Smooth muscle cell (in vitro differentiated cells): Measurements from ENCODE around the gene VARS1. TPM values are rescaled to one million over a fixed set of nuclear protein-coding genes. Genes with fewer than 3 reads are reported as not detected.
A peak's percentile ranks its signal among the peaks of the same experiment; 100 is the strongest.

Experiments
- DNase-seq: peaks from one replicate; lab custom pipeline; 2025; ENCODE audit not compliant: unreplicated experiment; lab: John Stamatoyannopoulos, UW
- H2AFZ ChIP-seq: fragments of 200-600 bp; sonication (generic); 2 replicates; pipeline ENCODE4 v1.6.0; 2016; ENCODE audit warnings: antibody characterized with exemption, low read depth, mild to moderate bottlenecking
- H3F3A ChIP-seq: fragments of 200-600 bp; sonication (generic); 2 replicates; pipeline ENCODE4 v1.6.0; 2017; ENCODE audit warnings: antibody characterized with exemption, low read depth
- H3K27ac ChIP-seq: fragments of 200-600 bp; sonication (generic); 2 replicates; pipeline ENCODE4 v1.5.1; 2016; ENCODE audit warnings: low read depth, mild to moderate bottlenecking
- H3K27me3 ChIP-seq: fragments of 200-600 bp; sonication (generic); 2 replicates; pipeline ENCODE4 v1.6.1; 2016; ENCODE audit warnings: low read depth, mild to moderate bottlenecking
- H3K36me3 ChIP-seq: fragments of 200-600 bp; sonication (generic); 2 replicates; pipeline ENCODE4 v1.5.1; 2016; ENCODE audit warnings: low read depth
- H3K4me1 ChIP-seq: fragments of 200-600 bp; sonication (generic); 2 replicates; pipeline ENCODE4 v1.5.1; 2016; ENCODE audit warnings: low read depth
- H3K4me2 ChIP-seq: fragments of 200-600 bp; sonication (generic); 2 replicates; pipeline ENCODE4 v1.6.0; 2016; ENCODE audit warnings: mild to moderate bottlenecking
- H3K4me3 ChIP-seq: fragments of 200-600 bp; sonication (generic); 2 replicates; pipeline ENCODE4 v1.5.1; 2016; ENCODE audit warnings: mild to moderate bottlenecking
- H3K79me2 ChIP-seq: fragments of 200-600 bp; sonication (generic); 2 replicates; pipeline ENCODE4 v1.6.0; 2016; ENCODE audit warnings: low read depth, mild to moderate bottlenecking
- H3K9ac ChIP-seq: fragments of 200-600 bp; sonication (generic); 2 replicates; pipeline ENCODE4 v1.6.0; 2016; ENCODE audit warnings: low read depth
- H3K9me3 ChIP-seq: fragments of 200-600 bp; sonication (generic); replicated peaks from 2 replicates; pipeline ENCODE4 v1.5.1; 2016; ENCODE audit warnings: low read depth
- H4K20me1 ChIP-seq: fragments of 200-600 bp; sonication (generic); 2 replicates; pipeline ENCODE4 v1.6.0; 2016; ENCODE audit warnings: low read depth
- WGBS: methylation state at CpG from one replicate; pipeline ENCODE4 v1.1.7; 2016; ENCODE audit warnings: low lambda C conversion rate; 5-methylcytosine and 5-hydroxymethylcytosine counted together
- polyA plus RNA-seq: library from polyadenylated mRNA; unstranded; fragments of >200 nt; fragmentation: Nextera tagmentation; extraction: Ambion mirVana; gene quantifications from 2 replicates; pipeline ENCODE4 v1.2.1, GENCODE V29; 2016
- total RNA-seq: library from RNA; depleted of rRNA; stranded (reverse); fragments of >200 nt; gene quantifications from 2 replicates; pipeline ENCODE4 v1.2.3, GENCODE V29; 2014
- TF ChIP-seq, protein P1 (sequence below): fragments of 200-600 bp; sonication (generic); IDR thresholded peaks from 2 replicates; pipeline ENCODE4 v1.5.1; 2017; ENCODE audit warnings: borderline replicate concordance, mild to moderate bottlenecking, antibody characterized with exemption; ENCODE audit not compliant: insufficient read depth, poor library complexity, severe bottlenecking

Gene VARS1
- total and polyA plus RNA-seq, 2 experiments from 2014 or later, result 60.8 to 80.8 TPM

DNA sequence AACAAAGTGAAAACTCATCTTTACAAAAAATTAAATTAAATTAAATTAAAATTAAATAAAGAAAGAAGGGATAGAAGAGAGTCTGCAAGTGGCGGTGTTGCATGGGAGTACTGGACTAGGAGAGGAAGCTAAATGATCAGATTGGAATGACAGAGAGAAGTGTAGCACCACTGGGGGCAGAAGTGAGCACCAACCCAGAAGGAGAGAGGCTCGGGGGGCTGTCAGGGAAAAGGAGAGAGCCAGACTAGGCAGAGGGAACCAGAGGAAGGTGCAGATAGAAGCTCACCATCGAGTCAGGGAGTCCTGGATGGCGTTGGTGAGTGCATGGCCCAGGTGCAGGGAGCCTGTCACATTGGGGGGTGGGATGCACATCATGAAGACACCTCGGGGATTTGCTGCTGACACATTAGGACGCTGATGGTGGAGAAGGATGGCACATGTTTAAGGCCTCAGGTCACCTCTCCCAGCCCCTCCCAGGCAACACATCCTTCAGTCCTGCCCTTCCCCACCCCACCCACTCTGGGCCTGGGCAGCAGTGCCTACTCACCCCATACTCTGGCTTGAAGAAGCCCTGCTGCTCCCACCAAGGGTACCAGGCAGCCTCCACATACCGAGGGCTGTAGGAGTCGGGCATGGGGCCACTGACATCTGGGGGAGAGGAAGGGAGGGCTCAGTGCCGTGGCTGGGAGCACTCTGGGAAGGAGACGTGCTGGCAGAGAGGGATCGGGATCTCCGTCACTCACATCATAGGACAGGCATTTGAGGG lies 4.0 kb downstream of the VARS1 start:
- Histone ChIP-seq H3K4me1 (no peaks in the 10 kb centered on the region), H3K4me2 (no peak overlapping the region), H2AFZ (no peak overlapping the region), H4K20me1 (no peaks in the 10 kb centered on the region), H3K9ac (no peak overlapping the region), H3F3A (peaks cover 2% of the 10 kb centered on the region), H3K36me3 (no peaks in the 10 kb centered on the region), H3K4me3 (no peak overlapping the region), H3K79me2 (peaks cover 31% of the 10 kb centered on the region), H3K27ac (no peak overlapping the region), H3K9me3 (no peaks in the 10 kb centered on the region), H3K27me3 (no peaks in the 10 kb centered on the region)
- no peak for DNase-seq
- WGBS, result 79% methylated on average over 12 of the region's 12 CpGs
- TF ChIP-seq, protein P1, sequence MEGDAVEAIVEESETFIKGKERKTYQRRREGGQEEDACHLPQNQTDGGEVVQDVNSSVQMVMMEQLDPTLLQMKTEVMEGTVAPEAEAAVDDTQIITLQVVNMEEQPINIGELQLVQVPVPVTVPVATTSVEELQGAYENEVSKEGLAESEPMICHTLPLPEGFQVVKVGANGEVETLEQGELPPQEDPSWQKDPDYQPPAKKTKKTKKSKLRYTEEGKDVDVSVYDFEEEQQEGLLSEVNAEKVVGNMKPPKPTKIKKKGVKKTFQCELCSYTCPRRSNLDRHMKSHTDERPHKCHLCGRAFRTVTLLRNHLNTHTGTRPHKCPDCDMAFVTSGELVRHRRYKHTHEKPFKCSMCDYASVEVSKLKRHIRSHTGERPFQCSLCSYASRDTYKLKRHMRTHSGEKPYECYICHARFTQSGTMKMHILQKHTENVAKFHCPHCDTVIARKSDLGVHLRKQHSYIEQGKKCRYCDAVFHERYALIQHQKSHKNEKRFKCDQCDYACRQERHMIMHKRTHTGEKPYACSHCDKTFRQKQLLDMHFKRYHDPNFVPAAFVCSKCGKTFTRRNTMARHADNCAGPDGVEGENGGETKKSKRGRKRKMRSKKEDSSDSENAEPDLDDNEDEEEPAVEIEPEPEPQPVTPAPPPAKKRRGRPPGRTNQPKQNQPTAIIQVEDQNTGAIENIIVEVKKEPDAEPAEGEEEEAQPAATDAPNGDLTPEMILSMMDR, result peak; percentile 40

DNA sequence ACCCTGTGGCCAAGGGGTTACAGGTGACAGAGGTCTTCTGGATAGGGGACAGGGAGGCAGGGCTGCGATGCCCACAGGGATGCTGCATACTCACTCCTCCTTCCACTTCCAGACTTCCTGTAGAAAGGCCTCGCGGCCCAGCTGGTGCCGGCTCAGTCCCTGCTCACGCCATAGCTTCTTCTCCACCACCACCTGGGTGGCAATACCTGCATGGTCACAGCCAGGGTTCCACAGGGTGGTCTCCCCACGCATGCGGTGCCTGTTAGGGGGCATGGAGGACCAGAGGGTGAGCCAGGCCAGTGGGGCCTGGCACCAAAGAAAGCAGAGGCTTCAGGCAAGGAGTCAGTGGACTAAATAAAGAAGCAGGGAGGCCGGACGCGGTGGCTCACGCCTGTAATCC lies 10.1 kb downstream of the VARS1 start:
- 95% methylated on average over 11 of the region's 11 CpGs for WGBS
- Histone ChIP-seq H4K20me1 (no peaks in the 10 kb centered on the region), H3K4me1 (no peaks in the 10 kb centered on the region), H3K9me3 (no peaks in the 10 kb centered on the region), H3K27ac (no peak overlapping the region), H3K9ac (no peak overlapping the region), H3K79me2 (peaks cover 14% of the 10 kb centered on the region), H3K4me3 (no peak overlapping the region), H3K36me3 (no peaks in the 10 kb centered on the region), H2AFZ (no peak overlapping the region), H3K4me2 (no peak overlapping the region), H3K27me3 (no peaks in the 10 kb centered on the region), H3F3A (no peaks in the 10 kb centered on the region)
- TF ChIP-seq, protein P1, result no peak
- no peak for DNase-seq

DNA sequence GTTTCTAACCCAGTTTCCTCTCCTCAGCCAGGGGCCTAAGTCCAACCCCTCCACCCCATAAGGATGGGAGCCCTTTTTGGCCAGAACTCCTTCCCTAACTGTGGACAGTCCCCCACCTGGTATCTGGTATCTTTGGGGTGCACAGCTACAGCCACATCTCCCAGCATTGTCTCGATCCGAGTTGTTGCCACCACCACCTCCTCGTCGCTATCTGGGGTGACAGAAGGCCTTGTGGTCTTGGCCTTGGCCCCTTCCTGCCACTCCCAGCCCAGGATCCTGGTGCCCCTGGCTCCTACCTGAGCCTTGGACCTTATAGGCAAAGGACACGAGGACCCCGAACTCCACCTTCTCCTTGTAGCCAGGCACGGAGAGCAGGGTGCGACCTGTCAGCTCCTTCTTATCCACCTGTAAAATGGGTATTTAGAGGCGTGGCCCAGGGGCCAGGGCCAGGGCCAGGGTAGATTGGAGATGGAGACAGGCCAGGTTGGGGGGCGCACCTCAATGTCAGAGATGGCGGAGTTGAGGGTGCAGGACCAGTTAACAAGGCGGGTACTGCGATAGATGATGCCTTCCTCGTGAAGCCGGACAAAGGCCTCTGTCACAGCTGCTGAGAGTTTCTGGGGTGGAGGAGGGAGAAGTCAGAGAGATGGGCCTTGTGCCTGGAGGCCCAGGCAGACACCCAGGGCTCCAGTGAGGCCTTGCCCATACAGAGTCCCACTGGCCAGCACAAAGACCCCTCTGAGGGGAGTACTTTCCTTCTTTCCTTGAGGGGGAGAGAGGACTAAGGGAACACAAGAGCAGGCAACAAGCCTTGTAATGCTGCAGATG lies 11.2 kb downstream of the VARS1 start:
- H3F3A ChIP-seq, result no peaks in the 10 kb centered on the region
- no peaks in the 10 kb centered on the region for H3K36me3 ChIP-seq
- no peak overlapping the region for H3K27ac ChIP-seq
- H2AFZ ChIP-seq, result no peak overlapping the region
- H3K79me2 ChIP-seq, result peaks cover 6% of the 10 kb centered on the region
- 98% methylated on average over 15 of the region's 15 CpGs for WGBS
- no peaks in the 10 kb centered on the region for H3K4me1 ChIP-seq
- no peaks in the 10 kb centered on the region for H3K9me3 ChIP-seq
- no peak overlapping the region for H3K4me3 ChIP-seq
- no peak overlapping the region for H3K4me2 ChIP-seq
- TF ChIP-seq, protein P1, result no peak
- H3K27me3 ChIP-seq, result no peaks in the 10 kb centered on the region
- no peak for DNase-seq
- no peak overlapping the region for H3K9ac ChIP-seq
- no peaks in the 10 kb centered on the region for H4K20me1 ChIP-seq
